Measurements from ENCODE around the gene CERS3.

- TF ChIP-seq POLR2AphosphoS5 (IDR thresholded peaks at IDR 0.05; ENCODE audit: low read depth, low read length) (no peak), TAF1 (IDR thresholded peaks at IDR 0.05; ENCODE audit: borderline replicate concordance, low read depth, low read length) (no peak), POLR2A (IDR thresholded peaks at IDR 0.05; ENCODE audit: low read depth, low read length) (no peak)
Observed at GRCh38 chr15:100517846-100518245, 10.9 kb downstream of the CERS3 start.

All from GM12892 (cell line).